A673 (cell line): ENCODE measurements around the gene SMOC2. TPM values are rescaled to one million over a fixed set of nuclear protein-coding genes. Genes with fewer than 3 reads are reported as not detected.
"Not testable (repeated sequence)": the region's sequence is repeated elsewhere in the genome, so short reads cannot be mapped to it uniquely, and the experiment has no call there.

Source experiments
- BruUV-seq: library from RNA; stranded (reverse); fragments of 400-500 nt; replicated peaks from 2 replicates; lab custom pipeline; 2021; lab: Mats Ljungman, UMichigan
- CTCF ChIA-PET: fragments of 300-600 bp; sonication (Branson Sonifier 250); formaldehyde crosslinking; loops from one replicate; lab custom pipeline; 2022; ENCODE audit warnings: antibody characterized with exemption; lab: Charles Lee
- POLR2A ChIA-PET: fragments of 300-600 bp; sonication (Branson Sonifier 250); formaldehyde crosslinking; loops from one replicate; lab custom pipeline; 2022; ENCODE audit warnings: antibody characterized with exemption; ENCODE audit not compliant: low non-redundant PET; lab: Charles Lee
- DNase-seq: peaks from one replicate; pipeline ENCODE4 v3.0.0-alpha.2; 2015; ENCODE audit warnings: low spot score
- H3K27ac ChIP-seq: fragments of 200-600 bp; sonication (generic); 2 replicates; pipeline ENCODE4 v1.5.1; 2016; ENCODE audit warnings: mixed run types, low read depth, mild to moderate bottlenecking, mixed read lengths, antibody characterized with exemption, low read length; ENCODE audit not compliant: poor library complexity, severe bottlenecking
- H3K27me3 ChIP-seq: fragments of 200-600 bp; sonication (generic); replicated peaks from 2 replicates; pipeline ENCODE4 v1.6.1; 2017; ENCODE audit warnings: mixed run types, low read depth, mild to moderate bottlenecking, mixed read lengths, antibody characterized with exemption, low read length; ENCODE audit not compliant: insufficient read depth, poor library complexity
- H3K36me3 ChIP-seq: fragments of 200-600 bp; sonication (generic); 2 replicates; pipeline ENCODE4 v1.6.1; 2016; ENCODE audit warnings: mixed run types, mild to moderate bottlenecking, mixed read lengths, antibody characterized with exemption, low read length; ENCODE audit not compliant: insufficient read depth, poor library complexity, severe bottlenecking
- H3K4me1 ChIP-seq: fragments of 200-600 bp; sonication (generic); 2 replicates; pipeline ENCODE4 v1.6.1; 2017; ENCODE audit warnings: mixed run types, mild to moderate bottlenecking, mixed read lengths, antibody characterized with exemption, low read length; ENCODE audit not compliant: insufficient read depth, poor library complexity, severe bottlenecking
- H3K4me3 ChIP-seq: fragments of 200-600 bp; sonication (generic); 2 replicates; pipeline ENCODE4 v1.5.1; 2016; ENCODE audit warnings: low read depth, mixed run types, mild to moderate bottlenecking, mixed read lengths, low read length; ENCODE audit not compliant: poor library complexity, severe bottlenecking
- H3K9me3 ChIP-seq: fragments of 200-600 bp; sonication (generic); 2 replicates; pipeline ENCODE4 v1.6.1; 2016; ENCODE audit warnings: mixed run types, low read depth, mild to moderate bottlenecking, mixed read lengths, antibody characterized with exemption, low read length; ENCODE audit not compliant: poor library complexity, severe bottlenecking
- CTCF ChIP-seq: fragments of 300-800, 200-600 bp; sonication (generic); conservative IDR thresholded peaks from 2 replicates; pipeline ENCODE4 v1.5.1; 2017; ENCODE audit warnings: low read depth, mild to moderate bottlenecking, antibody characterized with exemption, low read length, moderate library complexity, mixed read lengths
- EZH2 ChIP-seq: fragments of 200-600 bp; sonication (generic); IDR thresholded peaks from 2 replicates; pipeline ENCODE4 v1.6.1; 2017; ENCODE audit warnings: borderline replicate concordance, low read depth, mild to moderate bottlenecking, mixed read lengths, antibody characterized with exemption, low read length; ENCODE audit not compliant: poor library complexity, severe bottlenecking
- intact Hi-C: fragments of 100-400 bp; cut with micrococcal nuclease; formaldehyde crosslinking; loops from one replicate; pipeline ENCODE4 v1.10.0; 2022; ENCODE audit not compliant: unreplicated experiment
- total RNA-seq: library from RNA; stranded (reverse); gene quantifications from 2 replicates; pipeline ENCODE4 v1.2.3, GENCODE V29; 2021

SMOC2 gene
- total RNA-seq, 1 experiment from 2014 or later, result 1.8 TPM

GRCh38 chr6:168571268-168571667 lies 130.3 kb downstream of the SMOC2 start:
- Histone ChIP-seq H3K9me3 (no peaks in the 10 kb centered on the region), H3K27me3 (peaks cover 4% of the 10 kb centered on the region), H3K36me3 (no peaks in the 10 kb centered on the region), H3K27ac (no peak overlapping the region), H3K4me3 (no peak overlapping the region), H3K4me1 (no peaks in the 10 kb centered on the region)
- no peak for DNase-seq
- intact Hi-C loops, result no loop called here
- TF ChIP-seq EZH2, result no peak
- no peak for TF ChIP-seq CTCF
- ChIA-PET POLR2A (no interaction called here), CTCF (no interaction called here)
- no TSS peak for BruUV-seq

- H3K36me3 ChIP-seq, H3K9me3 ChIP-seq, DNase-seq, POLR2A ChIA-PET, H3K4me3 ChIP-seq, CTCF ChIA-PET, intact Hi-C loops, H3K4me1 ChIP-seq, H3K27ac ChIP-seq, H3K27me3 ChIP-seq, BruUV-seq: not testable (repeated sequence)
Observed at GRCh38 chr6:168573276-168573835, 132.4 kb downstream of the SMOC2 start.

- DNase-seq, result no peak
- H3K36me3 ChIP-seq, result no peaks in the 10 kb centered on the region
- TF ChIP-seq EZH2 (no peak), CTCF (no peak)
- CTCF ChIA-PET, result no interaction called here
- H3K9me3 ChIP-seq, result no peaks in the 10 kb centered on the region
- POLR2A ChIA-PET, result no interaction called here
- no peak overlapping the region for H3K27ac ChIP-seq
- no peak overlapping the region for H3K4me3 ChIP-seq
- peaks cover 4% of the 10 kb centered on the region for H3K27me3 ChIP-seq
- no TSS peak for BruUV-seq
- H3K4me1 ChIP-seq, result no peaks in the 10 kb centered on the region
- intact Hi-C loops, result no loop called here
Observed at GRCh38 chr6:168574075-168574698, 133.2 kb downstream of the SMOC2 start.
